Keratinocyte (primary cell): ENCODE results near the gene THRAP3. TPM values are rescaled to one million over a fixed set of nuclear protein-coding genes. Genes with fewer than 3 reads are reported as not detected.
A peak's percentile ranks its signal among the peaks of the same experiment; 100 is the strongest.

Experiments
- DNase-seq: peaks from one replicate; pipeline ENCODE4 v3.0.0-alpha.2; 2011; ENCODE audit warnings: low read depth, missing footprints, low spot score
- FAIRE-seq: peaks from 2 replicates; lab custom pipeline; 2011; peaks lifted over from hg19 to GRCh38; lab: Jason Lieb, UNC
- H2AFZ ChIP-seq: 2 replicates; pipeline ENCODE4 v1.6.0; 2012; ENCODE audit warnings: low read length, control low read depth, inconsistent platforms; ENCODE audit not compliant: control insufficient read depth
- H3K27ac ChIP-seq: 2 replicates; pipeline ENCODE4 v1.5.1; 2011; ENCODE audit warnings: low read length; ENCODE audit not compliant: control insufficient read depth, insufficient read depth
- H3K27me3 ChIP-seq: 3 replicates; pipeline ENCODE4 v1.6.0; 2011; ENCODE audit warnings: low read length; ENCODE audit not compliant: control insufficient read depth, insufficient read depth; ENCODE audit errors: extremely low read depth
- H3K36me3 ChIP-seq, 2 experiments: 2 replicates in 1 of 2; 3 replicates in 1 of 2; pipeline ENCODE4 v1.5.1; 2011; ENCODE audit warnings: low read length in 2 of 2, mild to moderate bottlenecking in 1 of 2; ENCODE audit not compliant: control insufficient read depth in 2 of 2, insufficient read depth in 2 of 2; ENCODE audit errors: extremely low read depth in 1 of 2
- H3K4me1 ChIP-seq: 3 replicates; pipeline ENCODE4 v1.5.1; 2011; ENCODE audit warnings: low read length; ENCODE audit not compliant: control insufficient read depth, insufficient read depth; ENCODE audit errors: extremely low read depth
- H3K4me2 ChIP-seq: 3 replicates; pipeline ENCODE4 v1.6.0; 2011; ENCODE audit warnings: low read depth, low read length; ENCODE audit not compliant: control insufficient read depth, insufficient read depth; ENCODE audit errors: extremely low read depth
- H3K4me3 ChIP-seq, 3 experiments: fragments of 200-600 bp in 1 of 3; sonication (generic) in 1 of 3; 2 replicates in 2 of 3; 3 replicates in 1 of 3; pipeline ENCODE4 v1.5.1; 2011 to 2016; ENCODE audit warnings: low read length in 3 of 3, mild to moderate bottlenecking in 3 of 3, control low read depth in 2 of 3, inconsistent platforms in 1 of 3, low read depth in 1 of 3, mixed read lengths in 1 of 3, mixed run types in 1 of 3, moderate library complexity in 1 of 3; ENCODE audit not compliant: control insufficient read depth in 2 of 3, insufficient read depth in 2 of 3; ENCODE audit errors: extremely low read depth in 1 of 3
- H3K79me2 ChIP-seq: 2 replicates; pipeline ENCODE4 v1.6.0; 2012; ENCODE audit warnings: low read length; ENCODE audit not compliant: control insufficient read depth, insufficient read depth
- H3K9ac ChIP-seq: 3 replicates; pipeline ENCODE4 v1.6.0; 2011; ENCODE audit warnings: low read length; ENCODE audit not compliant: control insufficient read depth, insufficient read depth; ENCODE audit errors: extremely low read depth
- H3K9me1 ChIP-seq: 3 replicates; pipeline ENCODE4 v1.6.0; 2011; ENCODE audit warnings: low read length; ENCODE audit not compliant: control insufficient read depth, insufficient read depth; ENCODE audit errors: extremely low read depth
- H3K9me3 ChIP-seq: 2 replicates; pipeline ENCODE4 v1.5.1; 2012; ENCODE audit warnings: low read depth, low read length; ENCODE audit not compliant: control insufficient read depth
- H4K20me1 ChIP-seq: 3 replicates; pipeline ENCODE4 v1.6.0; 2011; ENCODE audit warnings: low read length; ENCODE audit not compliant: control insufficient read depth, insufficient read depth; ENCODE audit errors: extremely low read depth
- EZH2 ChIP-seq: IDR thresholded peaks from one replicate; pipeline ENCODE4 v1.6.1; 2012; ENCODE audit warnings: inconsistent platforms, mild to moderate bottlenecking, low read length, moderate library complexity
- dilution Hi-C: fragments of 300-500 bp; cut with MboI; formaldehyde crosslinking; loops from one replicate; pipeline ENCODE4 v1.7.0; 2020; ENCODE audit warnings: low sequenced_read_pairs; ENCODE audit not compliant: extremely low pct_ligation_motif_present
- polyA plus RNA-seq, 5 experiments: library from polyadenylated mRNA; depleted of rRNA in 3 of 5; stranded (reverse) in 3 of 5; stranded (forward) in 1 of 5; unstranded in 1 of 5; fragments of >200 nt; gene quantifications; 1 replicate in 1 of 5; 2 replicates in 3 of 5; 3 replicates in 1 of 5; pipeline versions ENCODE4 v1.2.1 to v1.2.3, GENCODE V29; 2011 to 2012; ENCODE audit warnings: missing spikeins in 2 of 5, low read depth in 1 of 5, low replicate concordance in 1 of 5
- TF ChIP-seq, protein P1 (sequence below), 3 experiments: IDR thresholded peaks in 1 of 3; conservative IDR thresholded peaks in 1 of 3; optimal IDR thresholded peaks in 1 of 3; 2 replicates in 2 of 3; 3 replicates in 1 of 3; pipeline versions ENCODE3 to v1.5.1; 2011; ENCODE audit warnings: low read length in 3 of 3, mild to moderate bottlenecking in 3 of 3, moderate library complexity in 2 of 3, control low read depth in 1 of 3, inconsistent platforms in 1 of 3; ENCODE audit not compliant: insufficient read depth in 2 of 3; ENCODE audit errors: extremely low read depth in 1 of 3

Gene THRAP3
- polyA plus RNA-seq, 1 donor (not counting 4 experiments of a cell fraction or from before 2014, with no cell fraction given), result 79.6 TPM

DNA sequence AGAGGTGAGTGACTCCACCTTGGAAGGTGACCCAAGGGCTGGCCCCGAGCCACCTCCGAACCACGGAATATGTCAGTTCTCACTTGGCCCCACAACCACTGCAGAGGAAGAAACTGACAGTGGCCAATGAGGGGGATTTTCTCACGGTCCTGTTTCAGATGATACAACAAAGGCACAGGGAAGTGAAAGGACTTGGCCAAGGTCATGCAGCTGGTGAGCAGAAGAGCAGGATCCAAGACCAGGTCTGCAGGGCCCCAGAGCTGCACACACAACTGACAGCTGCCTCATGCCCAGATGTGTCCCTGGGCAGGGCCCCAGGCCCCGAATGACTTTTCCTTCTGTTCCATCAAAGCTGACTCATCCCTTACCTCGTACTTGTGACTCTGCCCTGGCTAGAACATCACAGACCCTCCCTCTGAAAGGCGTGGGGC, 125.0 kb downstream of the THRAP3 start:
- Histone ChIP-seq H3K4me3 (no peak overlapping the region), H3K4me2 (no peak overlapping the region), H3K27ac (peak overlapping the region; percentile 96), H2AFZ (no peak overlapping the region), H3K4me1 (peaks cover 49% of the 10 kb centered on the region), H3K27me3 (no peaks in the 10 kb centered on the region), H3K9me1 (peaks cover 6% of the 10 kb centered on the region), H3K36me3 (peaks cover 42 to 59% of the 10 kb centered on the region in 2 experiments), H3K9me3 (no peaks in the 10 kb centered on the region), H3K9ac (peak overlapping the region; percentile 78), H4K20me1 (no peaks in the 10 kb centered on the region), H3K79me2 (no peaks in the 10 kb centered on the region)
- FAIRE-seq (peak; percentile 93), DNase-seq (no peak)
- no peak for TF ChIP-seq EZH2
- TF ChIP-seq, protein P1, sequence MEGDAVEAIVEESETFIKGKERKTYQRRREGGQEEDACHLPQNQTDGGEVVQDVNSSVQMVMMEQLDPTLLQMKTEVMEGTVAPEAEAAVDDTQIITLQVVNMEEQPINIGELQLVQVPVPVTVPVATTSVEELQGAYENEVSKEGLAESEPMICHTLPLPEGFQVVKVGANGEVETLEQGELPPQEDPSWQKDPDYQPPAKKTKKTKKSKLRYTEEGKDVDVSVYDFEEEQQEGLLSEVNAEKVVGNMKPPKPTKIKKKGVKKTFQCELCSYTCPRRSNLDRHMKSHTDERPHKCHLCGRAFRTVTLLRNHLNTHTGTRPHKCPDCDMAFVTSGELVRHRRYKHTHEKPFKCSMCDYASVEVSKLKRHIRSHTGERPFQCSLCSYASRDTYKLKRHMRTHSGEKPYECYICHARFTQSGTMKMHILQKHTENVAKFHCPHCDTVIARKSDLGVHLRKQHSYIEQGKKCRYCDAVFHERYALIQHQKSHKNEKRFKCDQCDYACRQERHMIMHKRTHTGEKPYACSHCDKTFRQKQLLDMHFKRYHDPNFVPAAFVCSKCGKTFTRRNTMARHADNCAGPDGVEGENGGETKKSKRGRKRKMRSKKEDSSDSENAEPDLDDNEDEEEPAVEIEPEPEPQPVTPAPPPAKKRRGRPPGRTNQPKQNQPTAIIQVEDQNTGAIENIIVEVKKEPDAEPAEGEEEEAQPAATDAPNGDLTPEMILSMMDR (optimal IDR thresholded peaks at IDR 0.05 in 1 of 3, IDR thresholded peaks at IDR 0.05 in 1 of 3, conservative IDR thresholded peaks at IDR 0.05 in 1 of 3; ENCODE audit: extremely low read depth in 1 of 3, insufficient read depth in 2 of 3, low read length in 3 of 3), result no peak
- dilution Hi-C loops, result no loop called here

DNA sequence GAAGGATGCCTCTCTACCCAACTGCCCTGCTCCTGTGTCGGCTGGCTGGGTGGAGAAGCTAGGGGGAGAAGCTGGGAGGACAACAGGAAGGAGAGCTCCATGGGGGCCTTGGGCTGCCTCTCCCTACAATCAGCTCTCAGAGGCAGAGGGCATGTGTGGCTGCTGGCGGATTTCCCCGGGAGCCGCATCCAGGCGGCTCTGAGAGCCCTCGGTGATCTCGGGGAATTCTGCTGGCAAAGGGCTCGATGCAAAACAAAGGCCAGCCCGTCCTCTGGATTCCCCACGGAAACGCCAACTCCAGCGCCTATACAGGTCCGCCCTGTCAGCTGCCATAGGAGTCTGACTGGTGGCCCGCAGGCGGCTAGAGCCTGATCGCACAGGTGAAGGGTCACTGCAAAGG, 125.6 kb downstream of the THRAP3 start:
- no peak for DNase-seq
- no peak for TF ChIP-seq EZH2
- TF ChIP-seq, protein P1 (optimal IDR thresholded peaks at IDR 0.05 in 1 of 3, IDR thresholded peaks at IDR 0.05 in 1 of 3, conservative IDR thresholded peaks at IDR 0.05 in 1 of 3; ENCODE audit: extremely low read depth in 1 of 3, insufficient read depth in 2 of 3, low read length in 3 of 3), result no peak
- FAIRE-seq, result no peak
- Histone ChIP-seq H3K27ac (peak overlapping the region; percentile 96), H2AFZ (no peak overlapping the region), H4K20me1 (no peaks in the 10 kb centered on the region), H3K4me2 (peak overlapping the region; percentile 87), H3K36me3 (peaks cover 44 to 59% of the 10 kb centered on the region in 2 experiments), H3K9ac (peak overlapping the region; percentile 78), H3K27me3 (no peaks in the 10 kb centered on the region), H3K9me1 (peaks cover 6% of the 10 kb centered on the region), H3K4me1 (peaks cover 49% of the 10 kb centered on the region), H3K79me2 (no peaks in the 10 kb centered on the region), H3K4me3 (no peak overlapping the region), H3K9me3 (no peaks in the 10 kb centered on the region)
- dilution Hi-C loops, result no loop called here
